Muscle layer of duodenum (tissue), 2 donors: ENCODE measurements around the gene BTG2.

Experiments
- H3K27ac ChIP-seq: one replicate; pipeline ENCODE4 v1.7.0; 2013; ENCODE audit warnings: mild to moderate bottlenecking, low read length
- H3K27me3 ChIP-seq: one replicate; pipeline ENCODE4 v1.7.0; 2013; ENCODE audit warnings: low read depth, mild to moderate bottlenecking, control low read depth, low read length
- H3K36me3 ChIP-seq, 2 donors: one replicate each; pipeline ENCODE4 v1.7.0; 2013; ENCODE audit warnings: low read length in 2 of 2, control low read depth in 1 of 2, mild to moderate bottlenecking in 1 of 2; ENCODE audit not compliant: insufficient read depth in 2 of 2, control insufficient read depth in 1 of 2
- H3K4me1 ChIP-seq, 2 donors: one replicate each; pipeline ENCODE4 v1.7.0; 2013; ENCODE audit warnings: low read length in 2 of 2, mild to moderate bottlenecking in 2 of 2, control low read depth in 1 of 2, moderate library complexity in 1 of 2; ENCODE audit not compliant: insufficient read depth in 2 of 2, control insufficient read depth in 1 of 2
- H3K4me3 ChIP-seq, 2 donors: one replicate each; pipeline ENCODE4 v1.7.0; 2013; ENCODE audit warnings: low read length in 2 of 2, low read depth in 1 of 2, mild to moderate bottlenecking in 1 of 2
- H3K9me3 ChIP-seq, 2 donors: one replicate each; pipeline ENCODE4 v1.7.0; 2013; ENCODE audit warnings: low read length in 2 of 2, control low read depth in 1 of 2, mild to moderate bottlenecking in 1 of 2; ENCODE audit not compliant: control insufficient read depth in 1 of 2
- donor health status: healthy.

The BTG2 gene

DNA sequence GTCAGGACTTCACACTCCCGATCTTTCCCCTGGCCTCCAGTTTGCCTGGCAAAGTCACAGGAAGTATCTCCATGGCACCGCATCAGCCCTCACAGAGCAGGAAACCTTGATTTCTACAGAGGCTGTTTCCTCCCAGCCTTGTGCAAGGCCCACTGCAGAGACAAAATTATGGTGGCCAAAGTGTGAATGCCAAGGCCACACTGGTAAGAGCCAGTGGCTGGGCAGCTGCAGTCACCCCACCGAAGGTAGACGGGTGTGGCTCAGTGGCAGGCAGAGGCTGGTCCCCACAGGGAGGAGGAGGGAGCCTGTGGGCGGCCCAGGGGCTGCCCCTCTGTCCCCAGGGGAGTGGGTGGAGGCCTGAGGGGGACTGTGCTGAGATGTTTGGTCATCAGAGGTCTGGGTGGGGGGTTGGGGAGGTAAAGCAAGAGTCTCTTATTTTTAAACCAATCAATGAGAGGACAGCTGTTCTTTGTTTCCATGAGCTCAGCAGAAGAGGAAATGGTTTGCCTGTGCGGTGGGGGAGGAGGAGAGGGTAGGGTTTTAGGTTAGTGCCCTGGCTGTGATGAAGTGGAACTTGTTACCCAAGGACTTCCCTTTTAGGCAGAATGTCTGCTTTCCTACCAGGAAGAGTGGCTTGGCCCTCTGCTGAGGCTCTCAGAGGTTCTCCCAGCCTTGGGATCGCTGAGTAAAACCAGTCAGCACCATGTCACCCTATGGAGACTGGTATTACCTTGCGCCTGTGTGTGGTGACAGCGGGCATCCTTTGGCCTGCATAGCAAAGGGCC, 18.0 kb upstream of the BTG2 start:
- H3K9me3 ChIP-seq, result no peaks in the 10 kb centered on the region
- H3K27ac ChIP-seq, result peak overlapping the region; percentile 100
- peak overlapping the region in 1 of 2 donors; percentile 25 for H3K4me3 ChIP-seq
- no peaks in the 10 kb centered on the region for H3K27me3 ChIP-seq
- peaks cover 22 to 57% of the 10 kb centered on the region in 2 donors for H3K4me1 ChIP-seq
- no peaks in the 10 kb centered on the region for H3K36me3 ChIP-seq

DNA sequence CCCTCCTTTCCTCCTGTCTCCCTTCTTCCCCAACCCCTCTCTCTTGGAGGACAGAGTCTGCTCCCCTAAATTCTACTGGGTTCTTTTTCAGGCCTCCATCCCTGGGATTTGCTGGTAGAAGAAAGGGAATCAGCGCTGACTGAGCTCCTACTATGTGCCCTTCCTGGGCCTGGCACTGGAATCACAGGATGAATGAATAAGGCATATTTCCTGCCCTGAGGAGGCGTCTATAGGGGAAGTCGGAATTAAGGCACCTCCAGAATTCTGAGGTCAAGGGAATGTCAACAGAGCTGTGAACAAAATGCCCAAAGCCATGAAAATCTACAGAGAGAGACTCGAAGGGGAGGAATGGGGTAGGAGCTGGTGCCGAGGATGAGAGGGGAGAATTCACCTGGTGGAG, 17.4 kb upstream of the BTG2 start:
- peak overlapping the region; percentile 100 for H3K27ac ChIP-seq
- peak overlapping the region in 1 of 2 donors; percentile 25 for H3K4me3 ChIP-seq
- no peaks in the 10 kb centered on the region for H3K27me3 ChIP-seq
- no peaks in the 10 kb centered on the region for H3K36me3 ChIP-seq
- peaks cover 21 to 53% of the 10 kb centered on the region in 2 donors for H3K4me1 ChIP-seq
- H3K9me3 ChIP-seq, result no peaks in the 10 kb centered on the region

DNA sequence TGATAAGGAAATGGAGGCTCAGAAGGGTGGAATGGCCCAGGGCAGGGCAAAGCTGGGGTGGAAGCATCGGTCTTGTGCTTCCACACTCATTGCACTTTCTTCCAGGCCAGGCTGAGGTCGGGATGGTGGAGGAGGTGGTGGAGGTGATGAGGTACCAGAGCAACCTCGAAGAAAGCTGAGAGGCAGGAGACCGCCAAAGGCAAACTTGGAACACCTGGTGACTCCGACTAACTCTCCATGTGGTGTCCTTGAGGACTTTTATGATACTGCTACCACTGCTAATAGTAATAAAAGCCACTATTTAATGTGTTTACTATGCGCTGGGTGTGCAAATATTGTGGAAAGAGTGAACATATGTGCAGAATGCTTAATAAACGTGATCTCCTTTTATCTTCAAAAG, 16.9 kb upstream of the BTG2 start:
- Histone ChIP-seq H3K36me3 (no peaks in the 10 kb centered on the region), H3K27ac (peak overlapping the region; percentile 100), H3K4me3 (peak overlapping the region in 1 of 2 donors; percentile 25), H3K27me3 (no peaks in the 10 kb centered on the region), H3K9me3 (no peaks in the 10 kb centered on the region), H3K4me1 (peaks cover 21 to 50% of the 10 kb centered on the region in 2 donors)

DNA sequence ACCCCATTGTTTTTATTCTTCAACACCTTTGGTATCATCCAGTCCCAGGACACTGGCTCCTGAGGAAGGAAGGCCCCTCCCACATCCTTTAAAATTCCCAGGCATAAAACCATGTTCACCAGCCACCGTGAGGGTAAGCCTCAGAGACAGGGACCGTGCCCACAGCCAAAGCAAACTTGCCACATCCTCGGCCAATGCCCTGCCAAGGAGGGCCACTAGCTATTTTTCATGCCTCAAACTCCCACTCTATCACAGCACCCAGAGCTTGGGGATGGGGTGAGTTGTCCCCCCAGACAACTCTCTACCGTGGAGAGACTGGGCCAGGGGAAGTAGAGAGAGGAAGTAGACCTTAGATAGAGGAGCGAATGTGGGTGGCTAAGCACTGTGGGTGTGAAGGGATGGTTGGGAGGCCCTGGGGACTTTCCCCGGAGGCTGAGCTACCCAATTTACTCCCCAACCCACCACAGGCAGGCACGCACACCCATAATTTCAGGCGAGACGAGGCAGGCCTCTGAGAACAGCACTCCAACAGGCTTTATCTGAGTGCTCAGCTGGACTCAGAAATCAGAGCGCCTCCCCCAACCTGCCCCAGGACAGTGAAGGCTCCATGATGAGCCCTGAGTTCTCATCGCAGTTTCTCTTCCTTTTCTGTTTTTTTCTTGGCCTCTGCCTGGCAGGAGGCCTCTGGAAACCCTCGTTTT, 15.9 kb upstream of the BTG2 start:
- Histone ChIP-seq H3K9me3 (no peaks in the 10 kb centered on the region), H3K4me1 (peaks cover 21 to 50% of the 10 kb centered on the region in 2 donors), H3K27ac (peak overlapping the region; percentile 100), H3K36me3 (no peaks in the 10 kb centered on the region), H3K27me3 (no peaks in the 10 kb centered on the region), H3K4me3 (peak overlapping the region; percentile 32 to 59)

DNA sequence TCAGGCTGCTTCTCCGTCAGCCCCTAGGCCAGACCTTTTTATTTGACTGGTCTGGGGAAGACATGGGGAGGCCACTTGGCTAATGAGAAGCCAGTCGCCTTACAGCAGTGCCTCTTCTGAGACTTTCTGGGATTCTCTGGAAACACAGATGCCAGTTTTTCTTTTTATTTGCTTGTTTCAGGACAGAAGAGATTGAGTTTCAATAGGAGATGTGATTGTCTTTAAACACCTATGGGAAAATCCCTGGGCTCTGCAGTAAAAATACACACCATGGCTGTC, 15.4 kb upstream of the BTG2 start:
- H3K4me3 ChIP-seq, result peak overlapping the region; percentile 32 to 59
- no peaks in the 10 kb centered on the region for H3K36me3 ChIP-seq
- no peaks in the 10 kb centered on the region for H3K9me3 ChIP-seq
- no peaks in the 10 kb centered on the region for H3K27me3 ChIP-seq
- peak overlapping the region; percentile 100 for H3K27ac ChIP-seq
- peaks cover 21 to 50% of the 10 kb centered on the region in 2 donors for H3K4me1 ChIP-seq

DNA sequence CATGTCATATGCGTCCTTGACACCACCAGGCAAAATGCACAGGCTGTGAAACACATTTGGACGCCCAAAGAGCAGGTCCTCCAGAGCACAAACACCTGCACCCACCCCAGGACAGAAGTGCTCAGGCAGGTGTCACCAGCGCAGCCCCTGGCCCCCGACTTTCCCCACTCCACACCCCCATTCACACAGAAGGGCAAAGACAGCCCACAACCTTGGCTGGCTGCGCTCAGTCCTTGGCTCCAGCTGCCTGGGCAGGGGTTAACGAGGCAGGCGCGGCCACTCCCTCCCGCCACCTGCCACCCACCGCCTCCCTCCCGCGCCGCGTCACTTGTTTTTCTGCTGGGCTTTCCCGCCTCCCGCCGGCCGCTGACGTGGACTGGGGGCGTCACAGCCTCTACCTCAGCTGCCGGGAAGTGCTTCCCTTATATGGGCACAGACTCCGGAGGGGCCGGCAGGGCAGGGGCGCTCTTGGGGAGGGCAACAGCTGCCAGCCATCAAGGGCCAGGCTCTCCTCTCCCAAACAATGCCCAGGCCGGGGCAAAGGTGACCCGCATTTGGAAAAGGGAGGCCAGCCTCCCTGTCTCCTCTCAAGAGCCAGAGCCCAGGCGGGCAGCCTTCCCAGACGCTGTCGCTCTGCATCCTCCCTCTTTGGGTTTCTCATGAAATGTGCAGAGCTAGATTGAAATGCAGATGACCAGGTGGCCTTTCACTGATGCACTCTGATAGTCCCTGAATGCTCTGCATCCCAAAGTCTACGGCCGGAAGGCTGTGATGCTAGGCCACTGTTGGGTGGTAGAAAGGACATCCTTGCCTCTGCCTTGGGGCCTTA, 14.8 kb upstream of the BTG2 start:
- Histone ChIP-seq H3K27ac (peak overlapping the region; percentile 100), H3K9me3 (no peaks in the 10 kb centered on the region), H3K4me1 (peaks cover 21 to 50% of the 10 kb centered on the region in 2 donors), H3K4me3 (peak overlapping the region; percentile 32 to 59), H3K36me3 (no peaks in the 10 kb centered on the region), H3K27me3 (no peaks in the 10 kb centered on the region)

DNA sequence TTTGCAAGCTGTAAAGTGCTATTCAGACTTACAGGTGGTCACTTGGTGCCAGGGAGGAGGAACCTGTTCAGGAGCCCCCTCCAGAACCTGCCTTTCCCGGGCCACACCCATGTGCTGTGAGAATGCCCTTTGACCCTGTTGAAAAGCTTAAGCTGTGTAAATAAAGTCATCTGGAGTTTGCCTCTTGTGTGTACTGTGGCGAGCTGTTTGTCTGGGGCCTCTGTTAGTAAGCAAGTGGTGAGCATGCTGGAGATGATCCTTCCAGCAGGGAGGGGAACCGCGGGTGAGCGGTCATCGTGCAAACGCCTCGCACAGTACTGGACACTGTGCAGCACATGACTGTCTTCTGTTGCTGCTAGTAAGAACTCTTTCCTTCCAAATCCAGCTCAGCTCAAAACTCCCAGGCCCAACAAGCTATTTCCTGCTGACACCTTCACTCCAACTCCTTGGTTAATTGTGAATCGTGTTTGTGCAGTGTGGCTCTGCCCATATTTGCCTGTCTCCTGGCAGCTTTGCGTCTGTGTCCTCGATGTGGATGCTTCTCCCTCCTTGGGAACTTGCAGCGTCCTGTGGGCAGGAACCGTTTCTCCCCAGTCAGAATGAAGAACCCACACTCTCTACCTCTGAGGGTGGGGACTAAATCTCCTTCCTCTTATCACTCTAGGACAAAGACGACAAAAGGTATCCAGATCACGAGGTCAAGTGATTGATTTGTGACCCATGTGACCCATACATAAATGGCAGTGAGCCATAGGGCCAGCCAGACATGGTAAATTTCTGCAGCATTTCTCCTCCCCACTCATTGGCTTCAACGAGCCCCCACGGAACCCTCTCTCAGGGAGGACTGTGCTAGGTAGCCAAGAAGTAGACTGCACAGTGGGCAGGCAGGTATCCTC, 13.9 kb upstream of the BTG2 start:
- peak overlapping the region; percentile 32 to 38 for H3K4me3 ChIP-seq
- peaks cover 14 to 45% of the 10 kb centered on the region in 2 donors for H3K4me1 ChIP-seq
- no peaks in the 10 kb centered on the region for H3K27me3 ChIP-seq
- H3K9me3 ChIP-seq, result no peaks in the 10 kb centered on the region
- H3K36me3 ChIP-seq, result no peaks in the 10 kb centered on the region
- H3K27ac ChIP-seq, result peak overlapping the region; percentile 100

DNA sequence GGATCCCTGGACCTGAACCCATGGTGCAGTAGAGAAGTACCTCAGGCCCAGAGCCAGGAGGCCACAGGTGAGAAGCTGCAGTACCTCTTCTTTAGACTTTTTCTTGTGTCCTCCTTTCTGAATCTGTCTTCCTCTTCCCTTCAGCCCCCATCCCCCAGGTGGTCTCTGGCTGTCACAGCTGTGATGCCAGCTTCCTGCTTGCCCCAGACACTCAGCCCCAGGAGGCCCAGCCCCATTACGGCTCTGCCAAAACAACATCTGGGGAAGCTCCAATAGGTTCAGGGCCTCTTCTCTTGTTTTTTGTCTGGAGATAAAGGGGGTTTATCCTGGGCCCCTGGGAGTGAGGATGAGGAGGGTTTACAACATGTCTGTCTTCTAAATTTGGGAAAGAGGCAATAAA, 9.5 kb upstream of the BTG2 start:
- Histone ChIP-seq H3K9me3 (no peaks in the 10 kb centered on the region), H3K27me3 (no peaks in the 10 kb centered on the region), H3K4me1 (peaks cover 6 to 16% of the 10 kb centered on the region in 2 donors), H3K27ac (no peak overlapping the region), H3K36me3 (no peaks in the 10 kb centered on the region), H3K4me3 (no peak overlapping the region)

DNA sequence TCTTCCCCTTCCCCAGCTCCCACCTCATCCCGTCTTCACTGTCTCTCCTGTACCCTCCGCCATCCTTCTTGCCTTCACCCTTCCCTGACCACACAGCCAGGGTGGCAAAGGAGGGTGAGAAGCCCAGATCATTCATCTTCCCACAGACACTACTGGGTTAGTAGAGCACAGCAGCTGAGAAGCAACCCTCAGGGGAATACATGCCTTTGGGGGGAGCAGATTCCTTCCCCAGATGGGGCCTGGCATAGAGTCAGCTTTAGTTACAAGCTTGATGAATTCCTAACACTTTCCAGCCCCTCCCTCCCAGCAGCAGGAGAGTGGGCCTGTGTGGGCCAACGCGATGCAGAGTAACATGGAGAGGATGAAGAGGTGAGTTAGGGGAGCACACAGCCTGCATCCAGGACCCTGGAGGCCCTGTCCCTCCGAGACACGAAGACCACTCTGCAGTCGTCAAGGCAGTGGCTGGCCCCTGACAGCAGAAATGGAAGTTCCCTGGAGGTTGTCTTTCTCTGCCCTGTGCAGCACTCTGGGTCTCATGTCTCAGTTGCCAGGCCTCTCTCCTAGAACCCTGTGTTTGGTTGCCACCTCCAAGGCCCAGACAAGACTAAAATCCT, 8.8 kb upstream of the BTG2 start:
- Histone ChIP-seq H3K4me3 (no peak overlapping the region), H3K27me3 (no peaks in the 10 kb centered on the region), H3K36me3 (no peaks in the 10 kb centered on the region), H3K4me1 (peaks cover 0 to 9% of the 10 kb centered on the region in 2 donors), H3K27ac (no peak overlapping the region), H3K9me3 (no peaks in the 10 kb centered on the region)

DNA sequence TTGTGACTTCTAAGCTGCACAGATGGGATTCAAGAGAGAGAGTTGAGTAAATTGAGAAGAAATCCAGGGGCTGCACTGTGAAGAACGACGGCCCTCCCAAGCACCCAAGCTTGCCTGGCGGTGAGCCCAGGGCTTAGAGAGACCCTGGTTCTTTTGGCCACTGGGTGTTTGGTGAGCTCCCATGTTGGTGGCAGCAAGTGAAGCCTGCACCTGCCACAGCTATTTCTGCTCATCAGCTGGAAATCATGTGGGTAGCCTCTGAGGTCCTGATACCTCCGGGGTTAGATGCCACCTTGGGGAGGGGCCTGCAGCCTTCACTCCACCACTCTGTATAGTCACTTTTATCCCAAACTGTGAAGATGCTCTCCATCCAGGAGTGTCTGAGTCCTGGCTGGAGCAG, 6.2 kb upstream of the BTG2 start:
- Histone ChIP-seq H3K27ac (no peak overlapping the region), H3K4me1 (peaks cover 0 to 7% of the 10 kb centered on the region in 2 donors), H3K4me3 (no peak overlapping the region), H3K9me3 (no peaks in the 10 kb centered on the region), H3K27me3 (no peaks in the 10 kb centered on the region), H3K36me3 (no peaks in the 10 kb centered on the region)
